Cardiac muscle cell (in vitro differentiated cells and primary cell): ENCODE measurements around the gene TNNI3K. TPM values are rescaled to one million over a fixed set of nuclear protein-coding genes. Genes with fewer than 3 reads are reported as not detected.
A peak's percentile ranks its signal among the peaks of the same experiment; 100 is the strongest.

Source experiments
- DNase-seq, 2 donors: peaks; one replicate each; pipeline versions ENCODE4 v3.0.0 to v3.0.0-alpha.2; 2010 to 2017; ENCODE audit warnings: low read depth in 1 of 2, low spot score in 1 of 2
- H3K27ac ChIP-seq: fragments of 200-600 bp; sonication (generic); 2 replicates; pipeline ENCODE4 v1.5.1; 2016
- H3K27me3 ChIP-seq: fragments of 200-600 bp; sonication (generic); 2 replicates; pipeline ENCODE4 v1.6.0; 2016; ENCODE audit warnings: control low read depth
- H3K36me3 ChIP-seq: fragments of 200-600 bp; sonication (generic); 2 replicates; pipeline ENCODE4 v1.5.1; 2016; ENCODE audit warnings: control low read depth
- H3K4me1 ChIP-seq: fragments of 200-600 bp; sonication (generic); 2 replicates; pipeline ENCODE4 v1.8.1; 2017; ENCODE audit warnings: low read depth, mild to moderate bottlenecking, mixed run types
- H3K4me3 ChIP-seq: fragments of 200-600 bp; sonication (generic); 2 replicates; pipeline ENCODE4 v1.5.1; 2016; ENCODE audit warnings: mild to moderate bottlenecking
- H3K9me3 ChIP-seq: fragments of 200-600 bp; sonication (generic); 2 replicates; pipeline ENCODE4 v1.5.1; 2017; ENCODE audit warnings: low read depth, mild to moderate bottlenecking, control low read depth
- CTCF ChIP-seq: IDR thresholded peaks from 2 replicates; pipeline ENCODE4 v1.5.1; 2012; ENCODE audit warnings: low read depth, mild to moderate bottlenecking, low read length
- polyA plus RNA-seq: library from polyadenylated mRNA; unstranded; fragments of >200 nt; fragmentation: Nextera tagmentation; extraction: Ambion mirVana; gene quantifications from 2 replicates; pipeline ENCODE4 v1.2.1, GENCODE V29; 2016
- total RNA-seq: library from RNA; depleted of rRNA; stranded (reverse); fragments of >200 nt; gene quantifications from 2 replicates; pipeline ENCODE4 v1.2.3, GENCODE V29; 2016

TNNI3K gene
- total and polyA plus RNA-seq, 2 experiments from 2014 or later: 6.6 to 13.4 TPM

DNA sequence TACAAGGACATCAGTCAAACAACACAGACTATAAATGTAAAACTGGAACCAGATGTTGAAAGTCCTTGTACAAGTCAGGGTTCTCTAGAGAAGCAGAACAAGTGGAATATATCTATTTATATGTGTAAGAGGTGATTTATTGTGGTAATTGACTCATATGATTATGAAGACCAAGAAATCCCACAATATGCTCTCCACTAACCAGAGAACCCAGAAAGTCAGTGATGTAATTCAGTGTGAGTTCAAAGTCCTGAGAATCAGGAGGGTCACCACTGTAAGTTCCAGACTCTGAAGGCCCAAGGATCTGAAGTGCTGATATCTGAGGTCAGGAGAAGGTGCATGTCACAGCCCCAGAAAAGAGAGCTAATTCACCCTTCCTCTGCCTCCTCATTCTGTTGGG lies 220.2 kb downstream of the TNNI3K start:
- H3K4me3 ChIP-seq: no peak overlapping the region
- no peaks in the 10 kb centered on the region for H3K9me3 ChIP-seq
- no peaks in the 10 kb centered on the region for H3K4me1 ChIP-seq
- no peak for DNase-seq
- no peaks in the 10 kb centered on the region for H3K36me3 ChIP-seq
- TF ChIP-seq CTCF: no peak
- no peak overlapping the region for H3K27ac ChIP-seq
- no peaks in the 10 kb centered on the region for H3K27me3 ChIP-seq

- Histone ChIP-seq H3K4me3 (no peak overlapping the region), H3K36me3 (no peaks in the 10 kb centered on the region), H3K9me3 (no peaks in the 10 kb centered on the region), H3K4me1 (no peaks in the 10 kb centered on the region), H3K27me3 (no peaks in the 10 kb centered on the region), H3K27ac (no peak overlapping the region)
- TF ChIP-seq CTCF: no peak
- DNase-seq: no peak
These were observed 222.1 kb downstream of the TNNI3K start for GRCh38 chr1:74457253-74457652.

DNA sequence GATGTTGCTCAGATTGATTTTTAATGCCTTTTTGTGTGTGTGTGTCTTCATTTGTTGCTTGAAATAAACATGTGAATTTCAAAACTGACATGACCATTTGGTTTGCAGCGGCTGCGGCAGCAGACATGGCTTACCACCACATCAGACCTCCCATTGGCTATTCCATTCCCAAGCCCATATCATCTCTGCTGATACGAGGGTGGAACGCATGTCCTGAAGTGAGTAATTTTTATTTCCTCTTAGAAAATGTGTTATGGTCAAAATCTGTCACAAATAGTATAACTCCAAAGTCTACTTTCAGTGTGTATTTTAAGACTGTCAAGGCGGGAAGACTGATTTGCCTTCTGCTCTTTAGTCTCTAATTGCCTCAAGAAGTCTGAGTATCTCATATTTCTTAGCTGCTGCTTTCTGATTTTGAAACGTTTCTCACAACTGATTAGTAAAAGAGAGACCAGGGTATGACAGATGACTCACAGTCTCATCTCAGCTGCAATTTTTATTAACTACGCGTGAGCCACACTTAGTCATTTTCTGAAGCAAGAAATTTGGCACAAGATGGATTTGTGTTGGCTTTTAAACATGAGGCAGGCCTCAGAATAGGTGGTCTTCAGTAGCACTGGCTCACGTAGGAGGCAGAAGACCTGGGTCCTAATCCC lies 228.3 kb downstream of the TNNI3K start:
- peak in 1 of 2 donors; percentile 62 for DNase-seq
- no peaks in the 10 kb centered on the region for H3K27me3 ChIP-seq
- H3K27ac ChIP-seq: no peak overlapping the region
- TF ChIP-seq CTCF: no peak
- H3K36me3 ChIP-seq: no peaks in the 10 kb centered on the region
- H3K4me1 ChIP-seq: peaks cover 10% of the 10 kb centered on the region
- H3K4me3 ChIP-seq: no peak overlapping the region
- H3K9me3 ChIP-seq: no peaks in the 10 kb centered on the region

DNA sequence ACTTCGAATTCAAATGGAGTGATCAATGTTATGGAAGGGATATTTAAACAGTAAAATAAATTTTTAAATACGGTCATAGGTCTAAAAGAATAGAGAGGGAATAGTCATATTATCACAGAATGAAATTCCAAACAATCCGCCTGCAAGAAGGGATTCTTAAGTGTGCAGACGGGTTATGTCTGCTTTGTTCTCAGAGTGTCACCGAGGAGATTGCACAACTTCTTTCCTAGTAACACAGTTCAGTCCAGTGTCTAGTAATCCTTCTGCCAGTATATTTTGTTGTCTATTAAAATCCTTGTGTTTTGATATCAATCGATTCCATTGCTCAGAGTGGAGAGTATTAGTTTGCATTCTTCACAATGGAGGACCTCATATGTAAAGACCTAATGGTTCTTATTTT lies 228.8 kb downstream of the TNNI3K start:
- Histone ChIP-seq H3K36me3 (no peaks in the 10 kb centered on the region), H3K9me3 (no peaks in the 10 kb centered on the region), H3K4me1 (peaks cover 14% of the 10 kb centered on the region), H3K27me3 (no peaks in the 10 kb centered on the region), H3K27ac (no peak overlapping the region), H3K4me3 (no peak overlapping the region)
- TF ChIP-seq CTCF: no peak
- peak in 1 of 2 donors; percentile 40 for DNase-seq

- no peak for DNase-seq
- H3K36me3 ChIP-seq: no peaks in the 10 kb centered on the region
- H3K4me3 ChIP-seq: no peak overlapping the region
- no peak for TF ChIP-seq CTCF
- H3K27me3 ChIP-seq: no peaks in the 10 kb centered on the region
- H3K4me1 ChIP-seq: peaks cover 26% of the 10 kb centered on the region
- no peak overlapping the region for H3K27ac ChIP-seq
- H3K9me3 ChIP-seq: no peaks in the 10 kb centered on the region
These were observed 230.1 kb downstream of the TNNI3K start for GRCh38 chr1:74465193-74465681.
